Naive thymus-derived CD4-positive, alpha-beta T cell (primary cell): ENCODE measurements around the gene DTD2. TPM values are rescaled to one million over a fixed set of nuclear protein-coding genes. Genes with fewer than 3 reads are reported as not detected.
A peak's percentile ranks its signal among the peaks of the same experiment; 100 is the strongest.
"Not testable (repeated sequence)": the region's sequence is repeated elsewhere in the genome, so short reads cannot be mapped to it uniquely, and the experiment has no call there.

Source experiments
- ATAC-seq: fragments of 150-1000 bp; cut with Tn5 transposase; 2 replicates; pipeline ENCODE4 v1.10.0; 2021; ENCODE audit warnings: mild to moderate bottlenecking, moderate library complexity
- CTCF ChIA-PET: fragments of 350-600 bp; sonication (Branson Sonifier 250); formaldehyde crosslinking; loops from one replicate; lab custom pipeline; 2021; ENCODE audit warnings: antibody characterized with exemption; lab: Charles Lee
- POLR2A ChIA-PET: fragments of 350-600 bp; sonication (Branson Sonifier 250); formaldehyde crosslinking; loops from one replicate; lab custom pipeline; 2021; ENCODE audit warnings: antibody characterized with exemption, inconsistent platforms; lab: Charles Lee
- DNase-seq, 9 donors: peaks; one replicate each; pipeline versions ENCODE4 v3.0.0 to v3.0.0-alpha.2; 2020 to 2022; ENCODE audit warnings: mixed read lengths in 1 of 9
- H3K27ac ChIP-seq: one replicate; pipeline ENCODE4 v1.7.0; 2013; ENCODE audit warnings: mild to moderate bottlenecking, low read depth, low read length, moderate library complexity
- H3K27me3 ChIP-seq, 2 donors: one replicate each; pipeline ENCODE4 v1.7.0; 2013; ENCODE audit warnings: low read length in 2 of 2, mild to moderate bottlenecking in 2 of 2, moderate library complexity in 2 of 2; ENCODE audit not compliant: control insufficient read depth in 2 of 2, insufficient read depth in 2 of 2
- H3K36me3 ChIP-seq, 3 experiments: 1 replicate in 2 of 3; 2 replicates in 1 of 3; pipeline ENCODE4 v1.7.0; 2013; ENCODE audit warnings: low read length in 3 of 3, mild to moderate bottlenecking in 3 of 3, moderate library complexity in 1 of 3; ENCODE audit not compliant: insufficient read depth in 3 of 3, control insufficient read depth in 2 of 3
- H3K4me1 ChIP-seq, 2 donors: one replicate each; pipeline ENCODE4 v1.7.0; 2013; ENCODE audit warnings: low read length in 2 of 2, mild to moderate bottlenecking in 2 of 2, moderate library complexity in 1 of 2; ENCODE audit not compliant: control insufficient read depth in 2 of 2, insufficient read depth in 2 of 2
- H3K4me3 ChIP-seq: 2 replicates; pipeline ENCODE4 v1.7.0; 2013; ENCODE audit warnings: mild to moderate bottlenecking, low read length
- H3K9me3 ChIP-seq, 3 experiments: 1 replicate in 2 of 3; 2 replicates in 1 of 3; pipeline ENCODE4 v1.7.0; 2013; ENCODE audit warnings: low read length in 3 of 3; ENCODE audit not compliant: control insufficient read depth in 2 of 3
- H3K27ac Mint-ChIP-seq, 9 donors: one replicate each; pipeline ENCODE4 v1.8.0; 2020 to 2022; ENCODE audit warnings: mixed read lengths in 9 of 9, mild to moderate bottlenecking in 8 of 9, moderate library complexity in 5 of 9, inconsistent platforms in 2 of 9
- H3K27me3 Mint-ChIP-seq, 5 donors: one replicate each; pipeline ENCODE4 v1.8.0; 2021 to 2022; ENCODE audit warnings: mixed read lengths in 5 of 5, mild to moderate bottlenecking in 1 of 5
- H3K36me3 Mint-ChIP-seq, 5 donors: one replicate each; pipeline ENCODE4 v1.8.0; 2020 to 2022; ENCODE audit warnings: mixed read lengths in 5 of 5, mild to moderate bottlenecking in 3 of 5, inconsistent platforms in 1 of 5
- H3K4me1 Mint-ChIP-seq, 7 donors: one replicate each; pipeline ENCODE4 v1.8.0; 2020 to 2022; ENCODE audit warnings: mixed read lengths in 7 of 7, mild to moderate bottlenecking in 3 of 7, inconsistent platforms in 1 of 7
- H3K4me3 Mint-ChIP-seq, 10 donors: one replicate each; pipeline ENCODE4 v1.8.0; 2020 to 2022; ENCODE audit warnings: mild to moderate bottlenecking in 10 of 10, mixed read lengths in 10 of 10, moderate library complexity in 6 of 10, inconsistent platforms in 2 of 10
- H3K9me3 Mint-ChIP-seq, 11 donors: one replicate each; pipeline ENCODE4 v1.8.0; 2020 to 2022; ENCODE audit warnings: mixed read lengths in 11 of 11, mild to moderate bottlenecking in 4 of 11, inconsistent platforms in 1 of 11, moderate library complexity in 1 of 11
- intact Hi-C, 2 donors: fragments of 100-400 bp; cut with micrococcal nuclease; formaldehyde crosslinking; loops; one replicate each; pipeline ENCODE4 v1.15.1; 2023
- polyA plus RNA-seq, 2 donors: library from polyadenylated mRNA; unstranded; fragments of 300-500 nt; fragmentation: Illumina TruSeq; gene quantifications; one replicate each; pipeline ENCODE4 v1.2.3, GENCODE V29; 2021
- total RNA-seq, 6 experiments: library from RNA in 5 of 6; stranded (reverse) in 5 of 6; gene quantifications; 1 replicate in 5 of 6; 2 replicates in 1 of 6; pipeline ENCODE4 v1.2.3 and lab custom pipeline; 2021 to 2026

The DTD2 gene
- total and polyA plus RNA-seq, 7 experiments from 2014 or later = 13.4 to 27.2 (median 18.7) TPM

- no peak overlapping the region for H3K4me3 Mint-ChIP-seq
- no peak overlapping the region for H3K27ac Mint-ChIP-seq
- Histone ChIP-seq H3K4me1 (no peaks in the 10 kb centered on the region), H3K4me3 (no peak overlapping the region), H3K9me3 (no peaks in the 10 kb centered on the region), H3K27ac (no peak overlapping the region), H3K36me3 (peaks cover 0 to 10% (median 0%) of the 10 kb centered on the region in 3 experiments), H3K27me3 (no peaks in the 10 kb centered on the region)
- H3K4me1 Mint-ChIP-seq = no peaks in the 10 kb centered on the region
- intact Hi-C loops = no loop called here
- CTCF ChIA-PET = no interaction called here
- H3K36me3 Mint-ChIP-seq = peaks cover 3 to 33% (median 21%) of the 10 kb centered on the region in 5 donors
- H3K27me3 Mint-ChIP-seq = no peaks in the 10 kb centered on the region
- DNase-seq (no peak), ATAC-seq (no peak)
- peaks cover 0 to 2% (median 0%) of the 10 kb centered on the region in 11 donors for H3K9me3 Mint-ChIP-seq
- POLR2A ChIA-PET = interaction anchor here (0.6 kb wide), 1 partner anchor 13 kb away, joined by 3 read pairs; no protein-coding TSS in a partner anchor
These were observed 11.6 kb downstream of the DTD2 start for GRCh38 chr14:31445703-31446102.

DNA sequence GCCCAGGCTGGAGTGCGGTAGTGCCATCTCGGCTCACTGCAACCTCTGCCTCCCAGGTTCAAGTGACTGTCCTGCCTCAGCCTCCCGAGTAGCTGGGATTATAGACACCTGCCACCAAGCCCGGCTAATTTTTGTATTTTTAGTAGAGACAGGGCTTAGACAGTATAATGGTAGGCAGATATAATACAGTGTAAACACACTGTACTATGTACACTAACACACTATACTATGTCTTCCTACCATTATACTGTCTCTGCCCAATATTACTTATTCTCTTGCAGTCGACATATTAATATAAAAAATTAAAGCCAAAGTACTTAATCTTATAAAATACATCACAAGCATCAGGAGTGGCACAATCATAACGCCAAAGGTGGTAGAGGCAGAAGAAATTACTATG lies 15.0 kb downstream of the DTD2 start:
- intact Hi-C loops = no loop called here
- Mint-ChIP-seq H3K4me1 (no peaks in the 10 kb centered on the region), H3K4me3 (peak overlapping the region in 1 of 10 donors; percentile 39), H3K9me3 (peaks cover 0 to 3% (median 0%) of the 10 kb centered on the region in 11 donors), H3K27ac (no peak overlapping the region), H3K36me3 (peaks cover 0 to 43% (median 33%) of the 10 kb centered on the region in 5 donors), H3K27me3 (no peaks in the 10 kb centered on the region)
- Histone ChIP-seq H3K4me1 (no peaks in the 10 kb centered on the region), H3K27me3 (no peaks in the 10 kb centered on the region), H3K27ac (no peak overlapping the region), H3K9me3 (no peaks in the 10 kb centered on the region), H3K4me3 (no peak overlapping the region), H3K36me3 (no peaks in the 10 kb centered on the region)
- ChIA-PET POLR2A (no interaction called here), CTCF (interaction anchor here (0.6 kb wide), 1 partner anchor 7 kb away, joined by 4 read pairs; no protein-coding TSS in a partner anchor)
- DNase-seq = no peak
- ATAC-seq = no peak

GRCh38 chr14:31441273-31442111 lies 15.8 kb downstream of the DTD2 start:
- Mint-ChIP-seq H3K9me3 (peaks cover 0 to 3% (median 0%) of the 10 kb centered on the region in 11 donors), H3K4me1 (no peaks in the 10 kb centered on the region), H3K4me3 (no peak overlapping the region), H3K36me3 (peaks cover 0 to 43% (median 30%) of the 10 kb centered on the region in 5 donors), H3K27me3 (no peaks in the 10 kb centered on the region), H3K27ac (no peak overlapping the region)
- no peaks in the 10 kb centered on the region for H3K27me3 ChIP-seq
- no peaks in the 10 kb centered on the region for H3K4me1 ChIP-seq
- no peaks in the 10 kb centered on the region for H3K36me3 ChIP-seq
- ATAC-seq (no peak), DNase-seq (no peak)
- intact Hi-C loops = no loop called here
- CTCF ChIA-PET = interaction anchor here (0.6 kb wide), 1 partner anchor 8 kb away, joined by 4 read pairs; no protein-coding TSS in a partner anchor
- H3K27ac ChIP-seq = no peak overlapping the region
- no peak overlapping the region for H3K4me3 ChIP-seq
- POLR2A ChIA-PET = no interaction called here
- no peaks in the 10 kb centered on the region for H3K9me3 ChIP-seq

- H3K4me1 Mint-ChIP-seq = no peaks in the 10 kb centered on the region
- Histone ChIP-seq H3K27me3 (no peaks in the 10 kb centered on the region), H3K27ac (no peak overlapping the region), H3K9me3 (no peaks in the 10 kb centered on the region), H3K4me3 (no peak overlapping the region), H3K4me1 (no peaks in the 10 kb centered on the region), H3K36me3 (no peaks in the 10 kb centered on the region)
- H3K27ac Mint-ChIP-seq = no peak overlapping the region
- no peak overlapping the region for H3K4me3 Mint-ChIP-seq
- DNase-seq (no peak), ATAC-seq (no peak)
- POLR2A ChIA-PET = no interaction called here
- CTCF ChIA-PET = no interaction called here
- peaks cover 0 to 33% (median 26%) of the 10 kb centered on the region in 5 donors for H3K36me3 Mint-ChIP-seq
- no peaks in the 10 kb centered on the region for H3K27me3 Mint-ChIP-seq
- H3K9me3 Mint-ChIP-seq = peaks cover 0 to 4% (median 0%) of the 10 kb centered on the region in 11 donors
- intact Hi-C loops = no loop called here
These were observed 17.0 kb downstream of the DTD2 start for GRCh38 chr14:31440280-31440679.

GRCh38 chr14:31439561-31439960 lies 17.7 kb downstream of the DTD2 start:
- H3K4me1 Mint-ChIP-seq = no peaks in the 10 kb centered on the region
- Histone ChIP-seq H3K27me3 (no peaks in the 10 kb centered on the region), H3K27ac (no peak overlapping the region), H3K9me3 (no peaks in the 10 kb centered on the region), H3K36me3 (no peaks in the 10 kb centered on the region), H3K4me3 (no peak overlapping the region), H3K4me1 (no peaks in the 10 kb centered on the region)
- intact Hi-C loops = no loop called here
- no peak for ATAC-seq
- no peak overlapping the region for H3K4me3 Mint-ChIP-seq
- H3K9me3 Mint-ChIP-seq = peaks cover 0 to 4% (median 0%) of the 10 kb centered on the region in 11 donors
- H3K27me3 Mint-ChIP-seq = no peaks in the 10 kb centered on the region
- DNase-seq = no peak
- CTCF ChIA-PET = no interaction called here
- peaks cover 0 to 33% (median 26%) of the 10 kb centered on the region in 5 donors for H3K36me3 Mint-ChIP-seq
- POLR2A ChIA-PET = no interaction called here
- no peak overlapping the region for H3K27ac Mint-ChIP-seq

- peaks cover 3 to 38% (median 20%) of the 10 kb centered on the region in 5 donors for H3K36me3 Mint-ChIP-seq
- H3K4me3 Mint-ChIP-seq, H3K4me3 ChIP-seq, H3K27ac ChIP-seq, ATAC-seq, H3K27me3 Mint-ChIP-seq, H3K9me3 Mint-ChIP-seq, POLR2A ChIA-PET, H3K27me3 ChIP-seq, H3K36me3 ChIP-seq, H3K27ac Mint-ChIP-seq, H3K9me3 ChIP-seq, CTCF ChIA-PET, intact Hi-C loops, H3K4me1 Mint-ChIP-seq, H3K4me1 ChIP-seq, DNase-seq: not testable (repeated sequence)
These were observed 20.1 kb downstream of the DTD2 start for GRCh38 chr14:31437045-31437691.
